Mammary epithelial cell (primary cell): ENCODE measurements around the gene AOC2.
A peak's percentile ranks its signal among the peaks of the same experiment; 100 is the strongest.

Experiments used
- CTCF ChIP-seq, 2 donors: IDR thresholded peaks in 1 of 2; conservative IDR thresholded peaks in 1 of 2; 2 replicates each; pipeline ENCODE4 v1.5.1; 2011 to 2012; ENCODE audit warnings: inconsistent platforms in 2 of 2, low read length in 2 of 2, mild to moderate bottlenecking in 2 of 2, control low read depth in 1 of 2, low read depth in 1 of 2; ENCODE audit not compliant: insufficient read depth in 1 of 2; ENCODE audit errors: extremely low read depth in 1 of 2
- EZH2 ChIP-seq: IDR thresholded peaks from 2 replicates; pipeline ENCODE4 v1.6.1; 2012; ENCODE audit warnings: low read length, inconsistent platforms, borderline replicate concordance

GRCh38 chr17:42819939-42820535 lies 24.3 kb upstream of the AOC2 start:
- peak; percentile 75 to 90 for TF ChIP-seq CTCF (conservative IDR thresholded peaks at IDR 0.05 in 1 of 2, IDR thresholded peaks at IDR 0.05 in 1 of 2; ENCODE audit: extremely low read depth in 1 of 2, insufficient read depth in 1 of 2, low read depth in 1 of 2, low read length in 2 of 2)
- TF ChIP-seq EZH2, result no peak
